HG03439 (cell line): Measurements from ENCODE around the gene GABBR2.

Experiments
- ATAC-seq: cut with Tn5 transposase; IDR thresholded peaks from one replicate; pipeline ENCODE4 v1.9.1; 2021; ENCODE audit warnings: mild to moderate bottlenecking, moderate library complexity; ENCODE audit not compliant: unreplicated experiment

GABBR2 gene

GRCh38 chr9:98416294-98417248 is 292.2 kb downstream of the GABBR2 start:
- ATAC-seq: no peak

GRCh38 chr9:98415782-98416181 is 293.0 kb downstream of the GABBR2 start:
- ATAC-seq: no peak

GRCh38 chr9:98413084-98413483 is 295.7 kb downstream of the GABBR2 start:
- no peak for ATAC-seq

- no peak for ATAC-seq
These were observed 296.5 kb downstream of the GABBR2 start for GRCh38 chr9:98412101-98412842.

GRCh38 chr9:98410185-98410697 is 298.5 kb downstream of the GABBR2 start:
- no peak for ATAC-seq

- ATAC-seq: no peak
These were observed 299.0 kb downstream of the GABBR2 start for GRCh38 chr9:98409719-98410118.

GRCh38 chr9:98406469-98406868 is 302.3 kb downstream of the GABBR2 start:
- no peak for ATAC-seq

GRCh38 chr9:98404237-98404636 is 304.5 kb downstream of the GABBR2 start:
- no peak for ATAC-seq

GRCh38 chr9:98403715-98404114 is 305.0 kb downstream of the GABBR2 start:
- no peak for ATAC-seq

GRCh38 chr9:98402019-98402840 is 306.5 kb downstream of the GABBR2 start:
- no peak for ATAC-seq

- no peak for ATAC-seq
These were observed 307.4 kb downstream of the GABBR2 start for GRCh38 chr9:98401140-98402018.

GRCh38 chr9:98399950-98400683 is 308.6 kb downstream of the GABBR2 start:
- no peak for ATAC-seq

GRCh38 chr9:98396656-98397055 is 312.1 kb downstream of the GABBR2 start:
- no peak for ATAC-seq

- no peak for ATAC-seq
These were observed 312.5 kb downstream of the GABBR2 start for GRCh38 chr9:98396236-98396635.

GRCh38 chr9:98391867-98392266 is 316.9 kb downstream of the GABBR2 start:
- ATAC-seq: no peak

GRCh38 chr9:98391406-98391805 is 317.3 kb downstream of the GABBR2 start:
- no peak for ATAC-seq

GRCh38 chr9:98385751-98386150 is 323.0 kb downstream of the GABBR2 start:
- ATAC-seq: no peak

- no peak for ATAC-seq
These were observed 325.0 kb downstream of the GABBR2 start for GRCh38 chr9:98383758-98384157.
